AG04449 (cell line): Measurements from ENCODE around the gene LRRC66.

ENCODE experiments used
- CTCF ChIA-PET: fragments of 350-600 bp; formaldehyde crosslinking; extraction: SDS; loops from one replicate; lab custom pipeline; 2021; ENCODE audit warnings: antibody characterized with exemption; lab: Yijun Ruan, JAX
- POLR2A ChIA-PET: fragments of 400-600, 350-600 bp; formaldehyde crosslinking; extraction: SDS; loops from one replicate; lab custom pipeline; 2020; ENCODE audit warnings: antibody characterized with exemption, inconsistent platforms; lab: Yijun Ruan, JAX
- DNase-seq: peaks from one replicate; pipeline ENCODE4 v3.0.0-alpha.2; 2010; ENCODE audit warnings: low read depth, low spot score
- H3K4me3 ChIP-seq: 2 replicates; pipeline ENCODE4 v1.5.1; 2011; ENCODE audit warnings: low read depth, mild to moderate bottlenecking, control low read depth, low read length
- CTCF ChIP-seq: IDR thresholded peaks from one replicate; pipeline ENCODE4 v1.5.1; 2011; ENCODE audit warnings: mild to moderate bottlenecking, moderate library complexity, low read length, control low read depth, inconsistent platforms; ENCODE audit not compliant: insufficient read depth; ENCODE audit errors: missing control alignments

The LRRC66 gene

GRCh38 chr4:52054254-52054653 is 34.1 kb upstream of the LRRC66 start:
- no peak for TF ChIP-seq CTCF
- no peak for DNase-seq
- ChIA-PET CTCF (interaction anchor here (0.6 kb wide), 1 partner anchor 1898 kb away, joined by 3 read pairs; no protein-coding TSS in a partner anchor), POLR2A (no interaction called here)
- no peak overlapping the region for H3K4me3 ChIP-seq

- no peak for DNase-seq
- POLR2A ChIA-PET, result interaction anchor here (1.5 kb wide), 1 partner anchor 14 kb away, joined by 4 read pairs; the partner anchor contains the start of gene SGCB
- CTCF ChIA-PET, result no interaction called here
- H3K4me3 ChIP-seq, result peak overlapping the region; percentile 64
- no peak for TF ChIP-seq CTCF
Observed at GRCh38 chr4:52052475-52052780, 32.3 kb upstream of the LRRC66 start.

- POLR2A ChIA-PET, result interaction anchor here (1.5 kb wide), 1 partner anchor 14 kb away, joined by 4 read pairs; the partner anchor contains the start of gene SGCB
- peak overlapping the region; percentile 64 for H3K4me3 ChIP-seq
- peak; percentile 45 for DNase-seq
- no peak for TF ChIP-seq CTCF
- CTCF ChIA-PET, result no interaction called here
Observed at GRCh38 chr4:52051615-52052474, 31.7 kb upstream of the LRRC66 start.

GRCh38 chr4:52051213-52051614 is 31.1 kb upstream of the LRRC66 start, which contains the start of gene SPATA18:
Gene SPATA18 (plus strand): TSS chr4:52051304. CDS start chr4:52051705, 401 bp downstream.
- H3K4me3 ChIP-seq, result peak within 1 kb of the TSS; percentile 64
- TF ChIP-seq CTCF, result no peak
- ChIA-PET CTCF (no interaction called here), POLR2A (no interaction called here)
- DNase-seq, result no peak

- no peak overlapping the region for H3K4me3 ChIP-seq
- DNase-seq, result no peak
- ChIA-PET CTCF (no interaction called here), POLR2A (no interaction called here)
- no peak for TF ChIP-seq CTCF
Observed at GRCh38 chr4:52049266-52049665, 29.1 kb upstream of the LRRC66 start.

- POLR2A ChIA-PET, result interaction anchor here (0.6 kb wide), 1 partner anchor 202 kb away, joined by 3 read pairs; the partner anchor contains the start of gene DCUN1D4
- TF ChIP-seq CTCF, result no peak
- H3K4me3 ChIP-seq, result no peak overlapping the region
- CTCF ChIA-PET, result interaction anchor here (1.1 kb wide), 1 partner anchor 149 kb away, joined by 3 read pairs; no protein-coding TSS in a partner anchor
- no peak for DNase-seq
Observed at GRCh38 chr4:52045028-52045427, 24.9 kb upstream of the LRRC66 start.
